GM15510 (cell line): ENCODE data around the gene SSBP4.

Source experiments
- POLR2A ChIP-seq: IDR thresholded peaks from 3 replicates; pipeline ENCODE4 v1.6.1; 2011; ENCODE audit warnings: borderline replicate concordance; ENCODE audit not compliant: insufficient read length; ENCODE audit errors: extremely low read depth

The SSBP4 gene

GRCh38 chr19:18440936-18441803 is 22.0 kb downstream of the SSBP4 start:
- no peak for TF ChIP-seq POLR2A

GRCh38 chr19:18441804-18442788 is 22.9 kb downstream of the SSBP4 start:
- TF ChIP-seq POLR2A = no peak

- no peak for TF ChIP-seq POLR2A
Observed at GRCh38 chr19:18442941-18443340, 23.7 kb downstream of the SSBP4 start.

- no peak for TF ChIP-seq POLR2A
Observed at GRCh38 chr19:18443406-18443805, 24.2 kb downstream of the SSBP4 start.

- no peak for TF ChIP-seq POLR2A
Observed at GRCh38 chr19:18443831-18444230, 24.6 kb downstream of the SSBP4 start.

- no peak for TF ChIP-seq POLR2A
Observed at GRCh38 chr19:18444513-18444912, 25.3 kb downstream of the SSBP4 start.

GRCh38 chr19:18445262-18445948 is 26.2 kb downstream of the SSBP4 start:
- no peak for TF ChIP-seq POLR2A

GRCh38 chr19:18446145-18446810 is 27.1 kb downstream of the SSBP4 start:
- TF ChIP-seq POLR2A = no peak

- TF ChIP-seq POLR2A = no peak
Observed at GRCh38 chr19:18446811-18447359, 27.7 kb downstream of the SSBP4 start.

GRCh38 chr19:18449552-18449951 is 30.4 kb downstream of the SSBP4 start:
- no peak for TF ChIP-seq POLR2A

- no peak for TF ChIP-seq POLR2A
Observed at GRCh38 chr19:18450021-18450930, 31.1 kb downstream of the SSBP4 start.

GRCh38 chr19:18450931-18451836 is 32.0 kb downstream of the SSBP4 start:
- TF ChIP-seq POLR2A = no peak
